ENCODE data around the gene GREM1. TPM values are rescaled to one million over a fixed set of nuclear protein-coding genes. Genes with fewer than 3 reads are reported as not detected.

GREM1 gene
- total RNA-seq, 1 experiment from 2014 or later: 1.1 TPM

DNA sequence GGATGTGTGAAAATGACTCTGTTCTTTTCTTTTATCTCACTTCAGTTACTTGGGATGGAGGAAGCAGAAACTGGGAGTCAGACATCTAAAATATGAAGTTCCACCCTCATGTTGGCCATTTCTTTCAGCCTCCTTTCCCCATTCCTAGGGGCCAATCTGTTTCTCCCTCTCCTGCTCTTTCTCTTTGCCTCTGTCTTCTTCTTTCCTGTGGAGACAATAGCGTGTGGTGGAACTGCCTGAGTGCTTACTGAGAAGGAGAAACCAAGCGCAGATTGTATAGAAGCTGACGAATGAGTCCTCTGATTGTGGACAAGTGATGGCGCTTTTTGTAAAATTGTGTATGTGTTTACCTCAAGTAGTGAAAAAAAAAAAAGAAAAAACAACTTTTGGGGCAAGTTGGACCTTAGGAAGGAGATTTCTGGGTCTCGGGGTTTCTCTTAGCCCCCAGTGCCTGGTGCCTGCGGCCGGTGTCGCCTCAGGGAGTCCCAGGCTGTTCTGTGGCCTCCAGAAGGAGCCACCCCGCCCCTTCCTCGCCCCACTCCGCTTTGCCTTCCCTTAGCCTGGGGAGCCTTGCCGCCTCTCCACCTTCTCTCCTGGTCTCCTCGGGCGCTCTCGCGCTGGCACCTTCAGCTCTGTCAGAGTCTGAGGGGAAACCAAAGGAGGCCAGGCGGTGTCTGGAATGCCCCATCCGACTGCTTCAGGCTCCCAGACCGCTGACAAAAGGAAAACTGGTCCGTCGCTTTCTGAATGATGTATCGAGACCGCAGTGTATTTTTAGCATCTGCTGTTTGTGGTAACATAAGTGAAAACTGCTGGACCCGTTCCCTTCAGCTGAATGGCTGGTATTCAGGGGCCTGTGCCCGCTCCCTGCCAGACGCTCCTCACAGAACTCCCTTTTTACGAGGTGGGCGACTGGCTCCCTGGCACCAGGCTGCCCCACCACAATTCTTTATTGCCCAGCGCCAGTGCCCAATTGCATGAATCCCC, 46.2 kb upstream of the GREM1 start:
- TF ChIP-seq, protein P1, sequence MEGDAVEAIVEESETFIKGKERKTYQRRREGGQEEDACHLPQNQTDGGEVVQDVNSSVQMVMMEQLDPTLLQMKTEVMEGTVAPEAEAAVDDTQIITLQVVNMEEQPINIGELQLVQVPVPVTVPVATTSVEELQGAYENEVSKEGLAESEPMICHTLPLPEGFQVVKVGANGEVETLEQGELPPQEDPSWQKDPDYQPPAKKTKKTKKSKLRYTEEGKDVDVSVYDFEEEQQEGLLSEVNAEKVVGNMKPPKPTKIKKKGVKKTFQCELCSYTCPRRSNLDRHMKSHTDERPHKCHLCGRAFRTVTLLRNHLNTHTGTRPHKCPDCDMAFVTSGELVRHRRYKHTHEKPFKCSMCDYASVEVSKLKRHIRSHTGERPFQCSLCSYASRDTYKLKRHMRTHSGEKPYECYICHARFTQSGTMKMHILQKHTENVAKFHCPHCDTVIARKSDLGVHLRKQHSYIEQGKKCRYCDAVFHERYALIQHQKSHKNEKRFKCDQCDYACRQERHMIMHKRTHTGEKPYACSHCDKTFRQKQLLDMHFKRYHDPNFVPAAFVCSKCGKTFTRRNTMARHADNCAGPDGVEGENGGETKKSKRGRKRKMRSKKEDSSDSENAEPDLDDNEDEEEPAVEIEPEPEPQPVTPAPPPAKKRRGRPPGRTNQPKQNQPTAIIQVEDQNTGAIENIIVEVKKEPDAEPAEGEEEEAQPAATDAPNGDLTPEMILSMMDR (conservative IDR thresholded peaks at IDR 0.05): no peak
- Histone ChIP-seq H3K79me1 (ENCODE audit: insufficient read depth, low read depth, low read length, poor library complexity, severe bottlenecking) (no peaks in the 10 kb centered on the region), H2BK5ac (ENCODE audit: insufficient read length, low read length) (no peak overlapping the region), H4K5ac (ENCODE audit: insufficient read length, low read depth, low read length) (no peak overlapping the region), H3K27ac (ENCODE audit: insufficient read length, low read depth, low read length) (no peak overlapping the region), H2BK12ac (ENCODE audit: insufficient read length, low read depth, low read length) (no peak overlapping the region), H3K4ac (ENCODE audit: low read depth, low read length) (no peak overlapping the region), H2BK120ac (ENCODE audit: low read depth, low read length, poor library complexity, severe bottlenecking) (no peak overlapping the region), H4K8ac (replicated peaks; ENCODE audit: insufficient read length, low read depth, low read length) (no peak overlapping the region), H4K20me1 (ENCODE audit: control insufficient read depth, insufficient read depth, insufficient read length) (no peaks in the 10 kb centered on the region), H3K4me1 (ENCODE audit: insufficient read depth, low read length) (peaks cover 9% of the 10 kb centered on the region), H3K27me3 (ENCODE audit: insufficient read depth, low read length) (no peaks in the 10 kb centered on the region), H3T11ph (ENCODE audit: low read length) (no peak overlapping the region), H3K56ac (ENCODE audit: insufficient read length, low read depth, low read length) (no peak overlapping the region), H2BK15ac (ENCODE audit: low read depth, low read length) (no peak overlapping the region), H3K9ac (ENCODE audit: extremely low read depth, insufficient read length, low read length) (no peak overlapping the region), H3K23ac (ENCODE audit: insufficient read length, low read depth, low read length) (no peak overlapping the region), H4K91ac (ENCODE audit: insufficient read length, low read depth, low read length) (no peak overlapping the region), H3K9me3 (ENCODE audit: control insufficient read depth, low read depth, low read length) (no peaks in the 10 kb centered on the region), H2AFZ (ENCODE audit: low read length) (no peak overlapping the region), H3K79me2 (ENCODE audit: insufficient read depth, low read length) (no peaks in the 10 kb centered on the region), H3K4me2 (ENCODE audit: insufficient read depth, insufficient read length, low read length) (no peak overlapping the region), H2BK20ac (ENCODE audit: low read depth, low read length, poor library complexity, severe bottlenecking) (no peak overlapping the region), H3K18ac (ENCODE audit: insufficient read length, low read depth, low read length) (no peak overlapping the region), H3K14ac (ENCODE audit: insufficient read depth, low read length) (no peak overlapping the region), H3K23me2 (ENCODE audit: insufficient read length, low read depth, low read length, poor library complexity, severe bottlenecking) (no peaks in the 10 kb centered on the region), H2AK5ac (ENCODE audit: insufficient read length, low read length) (no peak overlapping the region)
- H3K27me3 Mint-ChIP-seq (ENCODE audit: low read depth): no peaks in the 10 kb centered on the region; the same call in none of the 2 replicates
- no peak overlapping the region for H3K4me3 Mint-ChIP-seq
- no peaks in the 10 kb centered on the region for H3K36me3 Mint-ChIP-seq (ENCODE audit: insufficient read depth in 1 of 3, low read depth in 3 of 3)
- peaks cover 36 to 39% of the 10 kb centered on the region in 2 experiments for H3K4me1 Mint-ChIP-seq
- peak overlapping the region in 1 of 3 experiments; percentile 12; a peak in 2 of 7 replicates for H3K27ac Mint-ChIP-seq
- WGBS (ENCODE audit: extremely low coverage, insufficient read length, low lambda C conversion rate): no CpG with 5 or more reads among the region's 29 CpGs
- H3K9me3 Mint-ChIP-seq: no peaks in the 10 kb centered on the region
- no peak for DNase-seq

All from H9 (cell line).